A673 (cell line): ENCODE data around the gene EML6. TPM values are rescaled to one million over a fixed set of nuclear protein-coding genes. Genes with fewer than 3 reads are reported as not detected.

Experiments used
- BruUV-seq: library from RNA; stranded (reverse); fragments of 400-500 nt; replicated peaks from 2 replicates; lab custom pipeline; 2021; lab: Mats Ljungman, UMichigan
- CTCF ChIA-PET: fragments of 300-600 bp; sonication (Branson Sonifier 250); formaldehyde crosslinking; loops from one replicate; lab custom pipeline; 2022; ENCODE audit warnings: antibody characterized with exemption; lab: Charles Lee
- POLR2A ChIA-PET: fragments of 300-600 bp; sonication (Branson Sonifier 250); formaldehyde crosslinking; loops from one replicate; lab custom pipeline; 2022; ENCODE audit warnings: antibody characterized with exemption; ENCODE audit not compliant: low non-redundant PET; lab: Charles Lee
- DNase-seq: peaks from one replicate; pipeline ENCODE4 v3.0.0-alpha.2; 2015; ENCODE audit warnings: low spot score
- H3K27ac ChIP-seq: fragments of 200-600 bp; sonication (generic); 2 replicates; pipeline ENCODE4 v1.5.1; 2016; ENCODE audit warnings: mixed run types, low read depth, mild to moderate bottlenecking, mixed read lengths, antibody characterized with exemption, low read length; ENCODE audit not compliant: poor library complexity, severe bottlenecking
- H3K27me3 ChIP-seq: fragments of 200-600 bp; sonication (generic); replicated peaks from 2 replicates; pipeline ENCODE4 v1.6.1; 2017; ENCODE audit warnings: mixed run types, low read depth, mild to moderate bottlenecking, mixed read lengths, antibody characterized with exemption, low read length; ENCODE audit not compliant: insufficient read depth, poor library complexity
- H3K36me3 ChIP-seq: fragments of 200-600 bp; sonication (generic); 2 replicates; pipeline ENCODE4 v1.6.1; 2016; ENCODE audit warnings: mixed run types, mild to moderate bottlenecking, mixed read lengths, antibody characterized with exemption, low read length; ENCODE audit not compliant: insufficient read depth, poor library complexity, severe bottlenecking
- H3K4me1 ChIP-seq: fragments of 200-600 bp; sonication (generic); 2 replicates; pipeline ENCODE4 v1.6.1; 2017; ENCODE audit warnings: mixed run types, mild to moderate bottlenecking, mixed read lengths, antibody characterized with exemption, low read length; ENCODE audit not compliant: insufficient read depth, poor library complexity, severe bottlenecking
- H3K4me3 ChIP-seq: fragments of 200-600 bp; sonication (generic); 2 replicates; pipeline ENCODE4 v1.5.1; 2016; ENCODE audit warnings: low read depth, mixed run types, mild to moderate bottlenecking, mixed read lengths, low read length; ENCODE audit not compliant: poor library complexity, severe bottlenecking
- H3K9me3 ChIP-seq: fragments of 200-600 bp; sonication (generic); 2 replicates; pipeline ENCODE4 v1.6.1; 2016; ENCODE audit warnings: mixed run types, low read depth, mild to moderate bottlenecking, mixed read lengths, antibody characterized with exemption, low read length; ENCODE audit not compliant: poor library complexity, severe bottlenecking
- CTCF ChIP-seq: fragments of 300-800, 200-600 bp; sonication (generic); conservative IDR thresholded peaks from 2 replicates; pipeline ENCODE4 v1.5.1; 2017; ENCODE audit warnings: low read depth, mild to moderate bottlenecking, antibody characterized with exemption, low read length, moderate library complexity, mixed read lengths
- EZH2 ChIP-seq: fragments of 200-600 bp; sonication (generic); IDR thresholded peaks from 2 replicates; pipeline ENCODE4 v1.6.1; 2017; ENCODE audit warnings: borderline replicate concordance, low read depth, mild to moderate bottlenecking, mixed read lengths, antibody characterized with exemption, low read length; ENCODE audit not compliant: poor library complexity, severe bottlenecking
- intact Hi-C: fragments of 100-400 bp; cut with micrococcal nuclease; formaldehyde crosslinking; loops from one replicate; pipeline ENCODE4 v1.10.0; 2022; ENCODE audit not compliant: unreplicated experiment
- total RNA-seq: library from RNA; stranded (reverse); gene quantifications from 2 replicates; pipeline ENCODE4 v1.2.3, GENCODE V29; 2021

The EML6 gene
- total RNA-seq, 1 experiment from 2014 or later = 1.9 TPM

- Histone ChIP-seq H3K27me3 (no peaks in the 10 kb centered on the region), H3K36me3 (no peaks in the 10 kb centered on the region), H3K9me3 (no peaks in the 10 kb centered on the region), H3K27ac (no peak overlapping the region), H3K4me1 (peaks cover 29% of the 10 kb centered on the region), H3K4me3 (no peak overlapping the region)
- DNase-seq = peak; percentile 22
- TF ChIP-seq CTCF (peak; percentile 38; the same call in 1 of the 2 replicates), EZH2 (no peak)
- ChIA-PET CTCF (no interaction called here), POLR2A (no interaction called here)
- BruUV-seq = no TSS peak
- intact Hi-C loops = no loop called here
Observed at GRCh38 chr2:54859416-54859815, 136.0 kb downstream of the EML6 start.

- CTCF ChIA-PET = interaction anchor here (0.5 to 1.7 kb wide), 4 partner anchors 21 to 753 kb away, joined by 3 to 9 read pairs (median 4); no protein-coding TSS in a partner anchor
- Histone ChIP-seq H3K4me3 (no peak overlapping the region), H3K36me3 (no peaks in the 10 kb centered on the region), H3K9me3 (no peaks in the 10 kb centered on the region), H3K27ac (peak overlapping the region; percentile 74), H3K4me1 (peaks cover 29% of the 10 kb centered on the region), H3K27me3 (no peaks in the 10 kb centered on the region)
- intact Hi-C loops = no loop called here
- TF ChIP-seq CTCF (no peak), EZH2 (no peak)
- POLR2A ChIA-PET = interaction anchor here (0.5 to 0.6 kb wide), 3 partner anchors 16 to 560 kb away, joined by 4 to 8 read pairs (median 7); no protein-coding TSS in a partner anchor
- peak; percentile 94 for DNase-seq
- no TSS peak for BruUV-seq
Observed at GRCh38 chr2:54859997-54860701, 136.7 kb downstream of the EML6 start.

- CTCF ChIA-PET = no interaction called here
- no TSS peak for BruUV-seq
Observed at GRCh38 chr2:54862229-54862628, 138.8 kb downstream of the EML6 start.

More at GRCh38 chr2:54862229-54862628, 138.8 kb downstream of the EML6 start:
- POLR2A ChIA-PET = no interaction called here
- no peak for DNase-seq
- TF ChIP-seq CTCF (no peak), EZH2 (no peak)
- Histone ChIP-seq H3K27me3 (no peaks in the 10 kb centered on the region), H3K9me3 (no peaks in the 10 kb centered on the region), H3K4me1 (peaks cover 29% of the 10 kb centered on the region), H3K4me3 (no peak overlapping the region), H3K27ac (no peak overlapping the region), H3K36me3 (no peaks in the 10 kb centered on the region)
- intact Hi-C loops = no loop called here
